Parathyroid adenoma (tissue), 2 donors: ENCODE results near the gene SHROOM1.

ENCODE experiments used
- H2AFZ ChIP-seq: fragments of 300-600 bp; sonication (generic); one replicate; pipeline ENCODE4 v1.7.0; 2017; ENCODE audit warnings: antibody characterized with exemption, mild to moderate bottlenecking
- H3K27ac ChIP-seq: fragments of 300-600 bp; sonication (generic); one replicate; pipeline ENCODE4 v1.7.0; 2017
- H3K27me3 ChIP-seq: fragments of 300-600 bp; sonication (generic); one replicate; pipeline ENCODE4 v1.7.0; 2017; ENCODE audit warnings: low read length; ENCODE audit not compliant: control insufficient read depth, insufficient read depth
- H3K36me3 ChIP-seq: fragments of 300-600 bp; sonication (generic); one replicate; pipeline ENCODE4 v1.7.0; 2017; ENCODE audit warnings: low read length; ENCODE audit not compliant: control insufficient read depth, insufficient read depth
- H3K4me1 ChIP-seq: fragments of 300-600 bp; sonication (generic); one replicate; pipeline ENCODE4 v1.7.0; 2017; ENCODE audit warnings: control low read depth
- H3K4me2 ChIP-seq: fragments of 300-600 bp; sonication (generic); one replicate; pipeline ENCODE4 v1.7.0; 2017; ENCODE audit warnings: low read length
- H3K4me3 ChIP-seq: fragments of 300-600 bp; sonication (generic); one replicate; pipeline ENCODE4 v1.7.0; 2017; ENCODE audit warnings: low read depth, low read length
- H3K79me2 ChIP-seq: fragments of 300-600 bp; sonication (generic); one replicate; pipeline ENCODE4 v1.7.0; 2017; ENCODE audit warnings: control low read depth
- H3K9ac ChIP-seq: fragments of 300-600 bp; sonication (generic); one replicate; pipeline ENCODE4 v1.7.0; 2017; ENCODE audit warnings: mild to moderate bottlenecking
- H3K9me3 ChIP-seq: fragments of 300-600 bp; sonication (generic); one replicate; pipeline ENCODE4 v1.7.0; 2017; ENCODE audit warnings: low read length; ENCODE audit not compliant: control insufficient read depth
- TF ChIP-seq, protein P1 (sequence below): fragments of 300-600 bp; sonication (generic); IDR thresholded peaks from one replicate; pipeline ENCODE4 v1.7.0; 2017; ENCODE audit warnings: antibody characterized with exemption, mild to moderate bottlenecking
- donor health status: primary hyperparathyroidism.

The SHROOM1 gene

DNA sequence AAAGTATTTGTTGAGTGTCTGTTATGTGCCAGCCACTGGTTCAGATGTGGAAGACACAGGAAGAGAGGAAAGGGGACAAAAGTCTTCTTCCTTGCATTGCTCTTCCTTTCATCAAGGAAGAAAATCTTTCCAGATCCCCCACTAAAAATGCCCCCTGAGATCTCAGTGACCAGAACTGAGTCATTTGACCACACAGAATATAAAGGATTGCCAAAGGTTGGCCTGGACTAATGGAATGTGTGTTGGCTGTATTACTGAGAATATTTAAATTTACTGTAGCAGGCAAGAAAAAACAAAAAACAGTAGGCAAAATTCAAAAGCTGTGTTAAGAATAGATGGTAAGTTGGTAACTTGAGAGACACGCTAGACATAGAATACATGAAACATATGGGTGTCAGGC, 43.4 kb downstream of the SHROOM1 start:
- Histone ChIP-seq H3K9me3 (no peaks in the 10 kb centered on the region), H3K4me3 (no peak overlapping the region), H3K4me1 (no peaks in the 10 kb centered on the region), H3K36me3 (no peaks in the 10 kb centered on the region), H3K9ac (no peak overlapping the region), H3K4me2 (no peak overlapping the region), H3K27me3 (no peaks in the 10 kb centered on the region), H2AFZ (no peak overlapping the region), H3K27ac (no peak overlapping the region), H3K79me2 (no peaks in the 10 kb centered on the region)
- TF ChIP-seq, protein P1, sequence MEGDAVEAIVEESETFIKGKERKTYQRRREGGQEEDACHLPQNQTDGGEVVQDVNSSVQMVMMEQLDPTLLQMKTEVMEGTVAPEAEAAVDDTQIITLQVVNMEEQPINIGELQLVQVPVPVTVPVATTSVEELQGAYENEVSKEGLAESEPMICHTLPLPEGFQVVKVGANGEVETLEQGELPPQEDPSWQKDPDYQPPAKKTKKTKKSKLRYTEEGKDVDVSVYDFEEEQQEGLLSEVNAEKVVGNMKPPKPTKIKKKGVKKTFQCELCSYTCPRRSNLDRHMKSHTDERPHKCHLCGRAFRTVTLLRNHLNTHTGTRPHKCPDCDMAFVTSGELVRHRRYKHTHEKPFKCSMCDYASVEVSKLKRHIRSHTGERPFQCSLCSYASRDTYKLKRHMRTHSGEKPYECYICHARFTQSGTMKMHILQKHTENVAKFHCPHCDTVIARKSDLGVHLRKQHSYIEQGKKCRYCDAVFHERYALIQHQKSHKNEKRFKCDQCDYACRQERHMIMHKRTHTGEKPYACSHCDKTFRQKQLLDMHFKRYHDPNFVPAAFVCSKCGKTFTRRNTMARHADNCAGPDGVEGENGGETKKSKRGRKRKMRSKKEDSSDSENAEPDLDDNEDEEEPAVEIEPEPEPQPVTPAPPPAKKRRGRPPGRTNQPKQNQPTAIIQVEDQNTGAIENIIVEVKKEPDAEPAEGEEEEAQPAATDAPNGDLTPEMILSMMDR = no peak

DNA sequence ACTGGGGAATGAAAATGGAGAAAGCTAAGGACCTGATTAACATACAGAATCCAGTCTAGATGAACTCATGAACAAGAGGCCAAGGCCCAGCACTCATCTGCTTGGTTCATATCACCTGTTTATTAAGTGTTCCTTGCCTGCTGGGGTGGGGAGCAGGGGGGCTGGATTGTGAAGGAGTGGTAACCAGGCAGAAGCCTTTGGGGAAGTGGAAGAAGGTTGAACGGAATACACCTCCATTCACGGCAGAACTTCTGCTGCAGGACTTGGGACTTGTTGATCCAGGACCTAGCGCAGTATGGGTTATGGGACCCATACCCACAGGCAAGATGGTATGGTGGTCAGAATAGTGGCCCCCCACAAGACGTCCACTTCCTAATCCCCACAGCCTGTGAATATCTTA, 44.6 kb downstream of the SHROOM1 start:
- no peak overlapping the region for H3K4me2 ChIP-seq
- no peaks in the 10 kb centered on the region for H3K79me2 ChIP-seq
- no peaks in the 10 kb centered on the region for H3K9me3 ChIP-seq
- H2AFZ ChIP-seq = no peak overlapping the region
- no peaks in the 10 kb centered on the region for H3K27me3 ChIP-seq
- no peak overlapping the region for H3K27ac ChIP-seq
- TF ChIP-seq, protein P1 = no peak
- H3K36me3 ChIP-seq = no peaks in the 10 kb centered on the region
- H3K9ac ChIP-seq = no peak overlapping the region
- H3K4me3 ChIP-seq = no peak overlapping the region
- H3K4me1 ChIP-seq = no peaks in the 10 kb centered on the region

DNA sequence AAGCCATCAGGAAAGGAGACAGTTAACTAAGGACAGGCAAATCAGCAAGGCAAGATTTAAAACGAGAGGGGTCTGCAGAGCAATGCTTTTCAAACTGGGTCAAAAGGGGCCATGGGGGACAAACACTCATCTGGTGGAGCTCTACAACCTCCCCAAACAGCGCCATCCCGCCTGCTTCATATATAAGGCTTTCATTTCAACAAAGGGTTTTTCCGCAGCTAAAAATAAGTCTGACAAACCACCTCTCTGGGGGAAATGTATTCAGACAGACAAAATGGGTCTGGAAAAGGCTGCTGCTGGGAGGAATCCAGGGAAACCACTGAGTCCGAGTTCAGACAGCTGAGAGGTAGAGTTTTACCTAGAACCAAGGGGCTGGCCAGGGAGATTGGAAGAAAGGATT, 45.1 kb downstream of the SHROOM1 start:
- Histone ChIP-seq H3K79me2 (no peaks in the 10 kb centered on the region), H3K9ac (no peak overlapping the region), H3K36me3 (no peaks in the 10 kb centered on the region), H3K27me3 (no peaks in the 10 kb centered on the region), H3K27ac (no peak overlapping the region), H3K4me1 (no peaks in the 10 kb centered on the region), H3K9me3 (no peaks in the 10 kb centered on the region), H2AFZ (no peak overlapping the region), H3K4me2 (no peak overlapping the region), H3K4me3 (no peak overlapping the region)
- TF ChIP-seq, protein P1 = no peak

- H3K27me3 ChIP-seq = no peaks in the 10 kb centered on the region
- H3K4me1 ChIP-seq = peaks cover 3% of the 10 kb centered on the region
- H2AFZ ChIP-seq = no peak overlapping the region
- no peaks in the 10 kb centered on the region for H3K36me3 ChIP-seq
- H3K79me2 ChIP-seq = no peaks in the 10 kb centered on the region
- no peak overlapping the region for H3K9ac ChIP-seq
- TF ChIP-seq, protein P1 = no peak
- no peak overlapping the region for H3K4me3 ChIP-seq
- no peaks in the 10 kb centered on the region for H3K9me3 ChIP-seq
- no peak overlapping the region for H3K4me2 ChIP-seq
- H3K27ac ChIP-seq = no peak overlapping the region
Observed at GRCh38 chr5:132782101-132782500, 48.3 kb downstream of the SHROOM1 start.

GRCh38 chr5:132781029-132781428, 49.4 kb downstream of the SHROOM1 start:
- H3K9me3 ChIP-seq = no peaks in the 10 kb centered on the region
- no peaks in the 10 kb centered on the region for H3K27me3 ChIP-seq
- H3K9ac ChIP-seq = no peak overlapping the region
- no peak overlapping the region for H2AFZ ChIP-seq
- no peak overlapping the region for H3K27ac ChIP-seq
- H3K4me2 ChIP-seq = no peak overlapping the region
- peaks cover 3% of the 10 kb centered on the region for H3K4me1 ChIP-seq
- no peaks in the 10 kb centered on the region for H3K79me2 ChIP-seq
- TF ChIP-seq, protein P1 = no peak
- no peak overlapping the region for H3K4me3 ChIP-seq
- no peaks in the 10 kb centered on the region for H3K36me3 ChIP-seq
